HEK293 (cell line): ENCODE results near the gene ABHD15.

Source experiments
- MYNN ChIP-seq: fragments of 450-650 bp; formaldehyde crosslinking; IDR thresholded peaks from 2 replicates; pipeline ENCODE4 v1.5.1; 2016; ENCODE audit warnings: missing biosample characterization, missing genetic modification characterization, borderline replicate concordance
- SP2 ChIP-seq: fragments of 450-650 bp; formaldehyde crosslinking; IDR thresholded peaks from 2 replicates; pipeline ENCODE4 v1.5.1; 2016; ENCODE audit warnings: missing biosample characterization, missing genetic modification characterization
- TCF7L2 ChIP-seq: IDR thresholded peaks from 2 replicates; pipeline ENCODE4 v1.6.1; 2011; ENCODE audit warnings: low read depth, mild to moderate bottlenecking, inconsistent platforms, low read length, moderate library complexity, borderline replicate concordance
- ZBTB1 ChIP-seq: fragments of 450-650 bp; formaldehyde crosslinking; IDR thresholded peaks from 2 replicates; pipeline ENCODE4 v1.5.1; 2016; ENCODE audit warnings: missing biosample characterization, missing genetic modification characterization
- ZFP69B ChIP-seq: fragments of 450-650 bp; formaldehyde crosslinking; IDR thresholded peaks from 2 replicates; pipeline ENCODE4 v1.5.1; 2016; ENCODE audit warnings: missing biosample characterization, missing genetic modification characterization
- ZNF175 ChIP-seq: fragments of 450-650 bp; formaldehyde crosslinking; IDR thresholded peaks from 2 replicates; pipeline ENCODE4 v1.5.1; 2016; ENCODE audit warnings: missing biosample characterization, missing genetic modification characterization
- ZNF311 ChIP-seq: fragments of 450-650 bp; formaldehyde crosslinking; IDR thresholded peaks from 2 replicates; pipeline ENCODE4 v1.5.1; 2017; ENCODE audit warnings: missing biosample characterization, missing genetic modification characterization, borderline replicate concordance
- ZNF416 ChIP-seq: fragments of 450-650 bp; formaldehyde crosslinking; IDR thresholded peaks from 2 replicates; pipeline ENCODE4 v1.5.1; 2016; ENCODE audit warnings: missing biosample characterization, missing genetic modification characterization
- ZNF670 ChIP-seq: fragments of 450-650 bp; formaldehyde crosslinking; IDR thresholded peaks from 2 replicates; pipeline ENCODE4 v1.5.1; 2016; ENCODE audit warnings: missing biosample characterization, missing genetic modification characterization, low read depth
- TF ChIP-seq, protein P1 (sequence below): fragments of 450-650 bp; formaldehyde crosslinking; IDR thresholded peaks from 2 replicates; pipeline ENCODE4 v1.5.1; 2016; ENCODE audit warnings: missing biosample characterization, missing genetic modification characterization
- TF ChIP-seq, protein P2 (sequence below): fragments of 450-650 bp; formaldehyde crosslinking; optimal IDR thresholded peaks from 2 replicates; pipeline ENCODE3; 2016; ENCODE audit warnings: missing biosample characterization, mild to moderate bottlenecking, missing genetic modification characterization
- TF ChIP-seq, protein P3 (sequence below): IDR thresholded peaks from 2 replicates; pipeline ENCODE4 v1.6.1; 2011; ENCODE audit warnings: mild to moderate bottlenecking, low read depth, low read length, borderline replicate concordance

DNA sequence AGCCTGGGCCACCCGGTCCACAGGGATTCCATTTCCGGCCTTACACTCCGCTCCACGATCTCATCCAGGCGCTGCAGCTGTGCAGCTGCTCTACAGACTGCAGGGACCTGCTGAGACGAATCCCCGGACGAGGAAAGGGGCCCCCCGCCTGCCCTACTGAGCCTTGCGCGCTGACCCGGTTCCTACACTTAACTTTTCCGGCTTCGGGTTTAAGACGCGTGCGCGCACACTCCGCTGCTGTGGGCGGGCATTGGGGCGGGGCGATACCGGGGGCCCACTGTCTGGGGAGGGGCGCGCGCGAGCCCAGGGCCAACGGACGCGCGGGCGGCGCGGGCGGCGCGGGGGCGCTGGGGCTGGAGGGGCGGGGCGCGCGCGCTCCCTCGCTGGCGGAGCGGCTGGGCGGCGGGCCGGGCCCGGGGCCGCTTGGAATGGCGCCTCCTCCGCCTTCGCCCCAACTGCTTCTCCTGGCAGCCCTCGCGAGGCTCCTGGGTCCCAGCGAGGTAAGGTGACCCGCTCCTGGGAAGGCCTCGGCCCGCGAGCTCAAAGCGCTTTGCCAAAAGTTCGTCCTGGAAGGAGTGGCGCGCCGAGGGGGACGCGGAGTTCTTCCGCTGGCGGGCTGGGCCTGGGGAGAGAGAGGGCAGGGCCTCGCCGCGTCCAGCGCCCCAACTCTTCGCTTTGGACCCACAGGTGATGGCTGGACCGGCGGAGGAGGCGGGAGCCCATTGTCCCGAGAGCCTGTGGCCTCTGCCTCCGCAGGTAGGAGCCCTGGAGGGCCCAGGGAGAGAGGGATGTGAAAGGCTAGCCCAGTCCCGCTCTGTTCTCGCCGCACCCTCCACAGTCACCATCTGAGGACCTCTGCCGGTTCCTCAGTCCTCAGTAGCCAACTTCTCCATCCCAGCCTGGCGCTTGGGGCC is 1.8 kb upstream of the ABHD15 start, which contains the start of gene TP53I13:
- TF ChIP-seq ZBTB1 (tag by site-specific recombination), result no peak
- TF ChIP-seq, protein P1, sequence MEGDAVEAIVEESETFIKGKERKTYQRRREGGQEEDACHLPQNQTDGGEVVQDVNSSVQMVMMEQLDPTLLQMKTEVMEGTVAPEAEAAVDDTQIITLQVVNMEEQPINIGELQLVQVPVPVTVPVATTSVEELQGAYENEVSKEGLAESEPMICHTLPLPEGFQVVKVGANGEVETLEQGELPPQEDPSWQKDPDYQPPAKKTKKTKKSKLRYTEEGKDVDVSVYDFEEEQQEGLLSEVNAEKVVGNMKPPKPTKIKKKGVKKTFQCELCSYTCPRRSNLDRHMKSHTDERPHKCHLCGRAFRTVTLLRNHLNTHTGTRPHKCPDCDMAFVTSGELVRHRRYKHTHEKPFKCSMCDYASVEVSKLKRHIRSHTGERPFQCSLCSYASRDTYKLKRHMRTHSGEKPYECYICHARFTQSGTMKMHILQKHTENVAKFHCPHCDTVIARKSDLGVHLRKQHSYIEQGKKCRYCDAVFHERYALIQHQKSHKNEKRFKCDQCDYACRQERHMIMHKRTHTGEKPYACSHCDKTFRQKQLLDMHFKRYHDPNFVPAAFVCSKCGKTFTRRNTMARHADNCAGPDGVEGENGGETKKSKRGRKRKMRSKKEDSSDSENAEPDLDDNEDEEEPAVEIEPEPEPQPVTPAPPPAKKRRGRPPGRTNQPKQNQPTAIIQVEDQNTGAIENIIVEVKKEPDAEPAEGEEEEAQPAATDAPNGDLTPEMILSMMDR (tag by site-specific recombination), result peak; percentile 75
- TF ChIP-seq, protein P2, sequence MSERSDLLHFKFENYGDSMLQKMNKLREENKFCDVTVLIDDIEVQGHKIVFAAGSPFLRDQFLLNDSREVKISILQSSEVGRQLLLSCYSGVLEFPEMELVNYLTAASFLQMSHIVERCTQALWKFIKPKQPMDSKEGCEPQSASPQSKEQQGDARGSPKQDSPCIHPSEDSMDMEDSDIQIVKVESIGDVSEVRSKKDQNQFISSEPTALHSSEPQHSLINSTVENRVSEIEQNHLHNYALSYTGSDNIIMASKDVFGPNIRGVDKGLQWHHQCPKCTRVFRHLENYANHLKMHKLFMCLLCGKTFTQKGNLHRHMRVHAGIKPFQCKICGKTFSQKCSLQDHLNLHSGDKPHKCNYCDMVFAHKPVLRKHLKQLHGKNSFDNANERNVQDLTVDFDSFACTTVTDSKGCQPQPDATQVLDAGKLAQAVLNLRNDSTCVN (tag by site-specific recombination), result peak; percentile 72
- no peak for TF ChIP-seq ZNF311
- peak; percentile 29; the same call in 1 of the 2 replicates for TF ChIP-seq MYNN (tag by site-specific recombination)
- TF ChIP-seq SP2 (tag by site-specific recombination), result peak; percentile 10; the same call in 1 of the 2 replicates
- TF ChIP-seq ZNF175, result no peak
- no peak for TF ChIP-seq ZNF416 (tag by site-specific recombination)
- TF ChIP-seq, protein P3, sequence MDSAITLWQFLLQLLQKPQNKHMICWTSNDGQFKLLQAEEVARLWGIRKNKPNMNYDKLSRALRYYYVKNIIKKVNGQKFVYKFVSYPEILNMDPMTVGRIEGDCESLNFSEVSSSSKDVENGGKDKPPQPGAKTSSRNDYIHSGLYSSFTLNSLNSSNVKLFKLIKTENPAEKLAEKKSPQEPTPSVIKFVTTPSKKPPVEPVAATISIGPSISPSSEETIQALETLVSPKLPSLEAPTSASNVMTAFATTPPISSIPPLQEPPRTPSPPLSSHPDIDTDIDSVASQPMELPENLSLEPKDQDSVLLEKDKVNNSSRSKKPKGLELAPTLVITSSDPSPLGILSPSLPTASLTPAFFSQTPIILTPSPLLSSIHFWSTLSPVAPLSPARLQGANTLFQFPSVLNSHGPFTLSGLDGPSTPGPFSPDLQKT, result no peak
- no peak for TF ChIP-seq TCF7L2
- TF ChIP-seq ZNF670 (tag by site-specific recombination), result no peak
- TF ChIP-seq ZFP69B (tag by site-specific recombination), result peak; percentile 75
